ENCODE results near the gene KCTD18.

Gene KCTD18

DNA sequence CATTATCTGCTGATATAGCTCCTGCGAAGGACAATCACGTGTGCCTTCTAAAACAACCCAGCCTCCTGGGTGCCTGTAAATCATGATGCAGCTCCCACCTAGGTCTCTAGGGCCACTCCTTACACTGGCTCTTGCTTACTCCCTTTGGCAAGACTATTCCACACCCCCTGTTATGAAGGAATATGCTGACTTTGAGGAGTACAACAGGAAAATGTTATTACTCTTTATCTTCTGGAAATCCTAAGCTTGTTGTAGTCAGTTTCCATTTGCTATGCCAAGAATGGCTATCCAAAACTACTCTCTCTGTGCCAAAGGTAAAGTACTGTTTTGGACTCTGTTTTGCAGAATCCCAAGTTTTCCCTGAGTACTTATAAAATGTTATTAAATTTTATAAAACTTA, 23.9 kb upstream of the KCTD18 start:
- Histone ChIP-seq H3K9ac (no peak overlapping the region), H3K36me3 (ENCODE audit: insufficient read depth) (no peaks in the 10 kb centered on the region), H3K4me1 (ENCODE audit: low read depth, poor library complexity, severe bottlenecking) (no peaks in the 10 kb centered on the region), H3K27ac (no peak overlapping the region), H3K27me3 (ENCODE audit: insufficient read depth, low read depth) (no peaks in the 10 kb centered on the region), H2AFZ (ENCODE audit: low read depth) (no peak overlapping the region), H3K79me2 (ENCODE audit: insufficient read depth, low read depth) (peaks cover 7% of the 10 kb centered on the region; the same call in 1 of the 2 replicates), H4K20me1 (ENCODE audit: insufficient read depth) (no peaks in the 10 kb centered on the region), H3K4me2 (no peak overlapping the region), H3K4me3 (IDR thresholded peaks at IDR 0.05; ENCODE audit: insufficient read depth, low read depth, low read length) (no peak overlapping the region)
- TF ChIP-seq, protein P1, sequence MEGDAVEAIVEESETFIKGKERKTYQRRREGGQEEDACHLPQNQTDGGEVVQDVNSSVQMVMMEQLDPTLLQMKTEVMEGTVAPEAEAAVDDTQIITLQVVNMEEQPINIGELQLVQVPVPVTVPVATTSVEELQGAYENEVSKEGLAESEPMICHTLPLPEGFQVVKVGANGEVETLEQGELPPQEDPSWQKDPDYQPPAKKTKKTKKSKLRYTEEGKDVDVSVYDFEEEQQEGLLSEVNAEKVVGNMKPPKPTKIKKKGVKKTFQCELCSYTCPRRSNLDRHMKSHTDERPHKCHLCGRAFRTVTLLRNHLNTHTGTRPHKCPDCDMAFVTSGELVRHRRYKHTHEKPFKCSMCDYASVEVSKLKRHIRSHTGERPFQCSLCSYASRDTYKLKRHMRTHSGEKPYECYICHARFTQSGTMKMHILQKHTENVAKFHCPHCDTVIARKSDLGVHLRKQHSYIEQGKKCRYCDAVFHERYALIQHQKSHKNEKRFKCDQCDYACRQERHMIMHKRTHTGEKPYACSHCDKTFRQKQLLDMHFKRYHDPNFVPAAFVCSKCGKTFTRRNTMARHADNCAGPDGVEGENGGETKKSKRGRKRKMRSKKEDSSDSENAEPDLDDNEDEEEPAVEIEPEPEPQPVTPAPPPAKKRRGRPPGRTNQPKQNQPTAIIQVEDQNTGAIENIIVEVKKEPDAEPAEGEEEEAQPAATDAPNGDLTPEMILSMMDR (conservative IDR thresholded peaks at IDR 0.05; ENCODE audit: low read depth, low read length) = no peak

DNA sequence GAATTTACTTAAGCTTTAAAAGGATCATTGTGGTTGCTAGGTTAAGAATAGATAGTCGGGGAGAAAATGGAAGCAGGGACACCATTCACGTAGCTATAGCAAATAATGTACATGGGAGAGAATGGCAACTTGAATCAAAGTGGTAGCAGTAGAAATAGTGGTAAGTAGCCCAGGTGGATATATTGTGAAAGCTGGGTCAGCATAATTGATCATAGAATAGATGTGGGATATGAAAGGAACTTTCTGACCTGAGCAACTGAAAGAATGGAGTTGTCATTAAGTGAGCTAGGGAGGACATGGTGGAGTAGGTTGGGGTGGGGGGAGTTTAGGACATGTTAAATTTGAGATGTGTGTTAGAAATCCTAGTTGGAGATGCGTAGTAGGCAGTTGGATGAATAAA, 18.4 kb upstream of the KCTD18 start:
- Histone ChIP-seq H3K27me3 (ENCODE audit: insufficient read depth, low read depth) (no peaks in the 10 kb centered on the region), H3K27ac (no peak overlapping the region), H3K4me3 (IDR thresholded peaks at IDR 0.05; ENCODE audit: insufficient read depth, low read depth, low read length) (no peak overlapping the region), H3K4me2 (no peak overlapping the region), H4K20me1 (ENCODE audit: insufficient read depth) (0 out of 2 replicates have a peak, but pooled peaks cover 3% of the 10 kb centered on the region), H3K4me1 (ENCODE audit: low read depth, poor library complexity, severe bottlenecking) (peaks cover 22% of the 10 kb centered on the region), H3K79me2 (ENCODE audit: insufficient read depth, low read depth) (peaks cover 30% of the 10 kb centered on the region), H3K36me3 (ENCODE audit: insufficient read depth) (no peaks in the 10 kb centered on the region), H3K9ac (no peak overlapping the region), H2AFZ (ENCODE audit: low read depth) (no peak overlapping the region)
- TF ChIP-seq, protein P1 (conservative IDR thresholded peaks at IDR 0.05; ENCODE audit: low read depth, low read length) = no peak

DNA sequence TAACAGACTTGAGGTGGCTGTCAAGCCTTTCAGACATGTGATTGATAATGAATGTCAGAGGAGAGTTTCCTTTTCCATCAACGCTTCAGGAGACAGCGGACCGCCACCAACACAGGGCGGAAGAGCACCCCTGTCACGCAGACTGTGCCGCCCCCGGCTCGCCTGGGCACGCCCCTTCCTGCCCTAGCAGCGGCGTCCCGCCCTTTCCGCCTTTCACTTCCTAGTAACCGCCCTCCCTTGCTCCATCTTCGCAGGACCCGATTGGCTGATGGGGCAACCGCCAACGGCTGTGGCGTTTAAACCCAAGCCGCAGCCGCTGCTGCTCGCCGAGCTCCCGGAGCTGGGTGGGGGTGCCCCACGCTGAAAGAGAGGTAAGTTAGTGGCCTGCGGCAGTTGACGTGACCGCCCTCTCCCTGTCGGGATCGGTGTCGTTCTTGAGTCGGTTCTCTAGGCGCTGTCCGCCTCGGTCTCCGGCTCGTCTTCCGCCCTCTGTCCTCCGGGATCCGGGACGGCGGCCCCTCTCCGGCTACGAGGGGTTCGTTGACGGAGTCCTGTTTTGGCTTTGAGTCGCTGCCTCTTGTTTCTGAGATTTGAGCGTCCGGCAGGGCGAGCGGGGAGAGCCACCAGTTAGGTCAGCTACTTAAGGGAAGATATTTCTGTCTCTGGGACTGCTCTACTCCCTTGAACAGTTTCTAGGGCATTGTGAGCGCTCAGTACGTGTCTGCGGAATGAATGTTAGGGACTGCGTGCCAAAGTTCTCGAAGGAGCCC, 16.2 kb upstream of the KCTD18 start, which contains the start of gene SGO2:
SGO2 (plus strand) TSS at position 326 of the 770 bp plus-strand sequence. CDS start 6,769 bp downstream, outside the sequence.
- Histone ChIP-seq H3K9ac (peak within 1 kb of the TSS; percentile 60), H3K27me3 (ENCODE audit: insufficient read depth, low read depth) (no peaks in the 10 kb centered on the region), H3K79me2 (ENCODE audit: insufficient read depth, low read depth) (peaks cover 30% of the 10 kb centered on the region), H3K4me1 (ENCODE audit: low read depth, poor library complexity, severe bottlenecking) (peaks cover 22% of the 10 kb centered on the region), H3K36me3 (ENCODE audit: insufficient read depth) (no peaks in the 10 kb centered on the region), H3K4me3 (IDR thresholded peaks at IDR 0.05; ENCODE audit: insufficient read depth, low read depth, low read length) (peak within 1 kb of the TSS; percentile 92), H2AFZ (ENCODE audit: low read depth) (peak within 1 kb of the TSS; percentile 85), H3K27ac (peak within 1 kb of the TSS; percentile 63), H3K4me2 (peak within 1 kb of the TSS; percentile 79), H4K20me1 (ENCODE audit: insufficient read depth) (0 out of 2 replicates have a peak, but pooled peaks cover 3% of the 10 kb centered on the region)
- TF ChIP-seq, protein P1 (conservative IDR thresholded peaks at IDR 0.05; ENCODE audit: low read depth, low read length) = no peak

DNA sequence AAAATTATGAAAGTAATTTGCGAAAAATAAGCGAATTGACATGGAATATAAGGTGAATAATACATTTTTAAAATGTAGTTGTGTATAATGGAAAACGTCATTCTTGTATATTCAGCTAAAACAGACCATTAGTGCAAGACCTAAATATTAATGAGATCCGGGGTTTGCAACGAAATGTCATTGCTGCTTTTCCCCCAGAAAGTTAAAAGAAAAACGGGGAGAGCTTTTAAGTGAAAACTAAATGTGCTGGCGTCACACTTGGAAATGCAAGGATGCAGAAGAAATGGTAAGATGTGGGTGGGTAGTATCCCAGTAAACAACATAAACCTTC, 15.6 kb upstream of the KCTD18 start:
- Histone ChIP-seq H3K4me2 (peak overlapping the region; percentile 63), H3K9ac (no peak overlapping the region), H4K20me1 (ENCODE audit: insufficient read depth) (0 out of 2 replicates have a peak, but pooled peaks cover 3% of the 10 kb centered on the region), H2AFZ (ENCODE audit: low read depth) (peak overlapping the region; percentile 85), H3K27ac (no peak overlapping the region), H3K79me2 (ENCODE audit: insufficient read depth, low read depth) (peaks cover 30% of the 10 kb centered on the region), H3K4me3 (IDR thresholded peaks at IDR 0.05; ENCODE audit: insufficient read depth, low read depth, low read length) (no peak overlapping the region), H3K4me1 (ENCODE audit: low read depth, poor library complexity, severe bottlenecking) (peaks cover 22% of the 10 kb centered on the region), H3K36me3 (ENCODE audit: insufficient read depth) (no peaks in the 10 kb centered on the region), H3K27me3 (ENCODE audit: insufficient read depth, low read depth) (no peaks in the 10 kb centered on the region)
- TF ChIP-seq, protein P1 (conservative IDR thresholded peaks at IDR 0.05; ENCODE audit: low read depth, low read length) = 0 out of 2 replicates have a peak, but pooled peaks have one; percentile 7
